Breast epithelium (tissue), 3 donors: ENCODE measurements around the gene EIF2D.

Source experiments
- POLR2A ChIP-seq: fragments of 450-650 bp; IDR thresholded peaks from one replicate; pipeline ENCODE4 v1.6.1; 2016; ENCODE audit warnings: antibody characterized with exemption, mild to moderate bottlenecking, moderate library complexity
- TF ChIP-seq, protein P1 (sequence below), 3 donors: fragments of 450-650 bp; IDR thresholded peaks; one replicate each; pipeline ENCODE4 v1.5.1; 2016 to 2017; ENCODE audit warnings: antibody characterized with exemption in 3 of 3, mild to moderate bottlenecking in 3 of 3, moderate library complexity in 3 of 3

- TF ChIP-seq POLR2A, result no peak
- TF ChIP-seq, protein P1, sequence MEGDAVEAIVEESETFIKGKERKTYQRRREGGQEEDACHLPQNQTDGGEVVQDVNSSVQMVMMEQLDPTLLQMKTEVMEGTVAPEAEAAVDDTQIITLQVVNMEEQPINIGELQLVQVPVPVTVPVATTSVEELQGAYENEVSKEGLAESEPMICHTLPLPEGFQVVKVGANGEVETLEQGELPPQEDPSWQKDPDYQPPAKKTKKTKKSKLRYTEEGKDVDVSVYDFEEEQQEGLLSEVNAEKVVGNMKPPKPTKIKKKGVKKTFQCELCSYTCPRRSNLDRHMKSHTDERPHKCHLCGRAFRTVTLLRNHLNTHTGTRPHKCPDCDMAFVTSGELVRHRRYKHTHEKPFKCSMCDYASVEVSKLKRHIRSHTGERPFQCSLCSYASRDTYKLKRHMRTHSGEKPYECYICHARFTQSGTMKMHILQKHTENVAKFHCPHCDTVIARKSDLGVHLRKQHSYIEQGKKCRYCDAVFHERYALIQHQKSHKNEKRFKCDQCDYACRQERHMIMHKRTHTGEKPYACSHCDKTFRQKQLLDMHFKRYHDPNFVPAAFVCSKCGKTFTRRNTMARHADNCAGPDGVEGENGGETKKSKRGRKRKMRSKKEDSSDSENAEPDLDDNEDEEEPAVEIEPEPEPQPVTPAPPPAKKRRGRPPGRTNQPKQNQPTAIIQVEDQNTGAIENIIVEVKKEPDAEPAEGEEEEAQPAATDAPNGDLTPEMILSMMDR (IDR thresholded peaks at IDR 0.05), result peak in 1 of 3 donors; percentile 17
Observed at GRCh38 chr1:206631085-206631509, 18.8 kb upstream of the EIF2D start.
